Right atrium auricular region (tissue), 2 donors: ENCODE measurements around the gene APOBEC3A. TPM values are rescaled to one million over a fixed set of nuclear protein-coding genes. Genes with fewer than 3 reads are reported as not detected.

Experiments
- DNase-seq: peaks from one replicate; pipeline ENCODE4 v3.0.0-alpha.2; 2019; ENCODE audit warnings: low spot score
- H3K27ac ChIP-seq, 2 donors: fragments of 200-600 bp; sonication (generic); 1 replicate in 1 of 2; 2 replicates in 1 of 2; pipeline ENCODE4 v1.5.1; 2016 to 2019
- H3K27me3 ChIP-seq, 2 donors: fragments of 200-600 bp; sonication (generic); one replicate each; pipeline versions ENCODE4 v1.5.1 to v1.6.0; 2017 to 2019
- H3K36me3 ChIP-seq: fragments of 200-600 bp; sonication (generic); one replicate; pipeline ENCODE4 v1.5.1; 2016
- H3K4me1 ChIP-seq, 2 donors: fragments of 200-600 bp; sonication (generic); one replicate each; pipeline versions ENCODE4 v1.5.1 to v1.6.0; 2017 to 2019
- H3K4me3 ChIP-seq, 2 donors: fragments of 200-600 bp; sonication (generic); 1 replicate in 1 of 2; 2 replicates in 1 of 2; pipeline ENCODE4 v1.5.1; 2017 to 2019; ENCODE audit warnings: mild to moderate bottlenecking in 1 of 2, moderate library complexity in 1 of 2
- H3K9me3 ChIP-seq, 2 donors: fragments of 200-600 bp; sonication (generic); one replicate each; pipeline ENCODE4 v1.5.1; 2019
- total RNA-seq, 2 donors: library from RNA; depleted of rRNA; stranded (reverse); fragments of >200 nt; gene quantifications; one replicate each; pipeline ENCODE4 v1.1.0, GENCODE V29; 2016
- TF ChIP-seq, protein P1 (sequence below), 2 donors: fragments of 200-600 bp; sonication (generic); IDR thresholded peaks; one replicate each; pipeline ENCODE4 v1.5.1; 2019; ENCODE audit warnings: antibody characterized with exemption in 2 of 2

Gene APOBEC3A
- total RNA-seq, 2 donors from 2014 or later, result 1.1 TPM; not detected in 1

GRCh38 chr22:39010946-39011345 lies 53.5 kb downstream of the APOBEC3A start:
- Histone ChIP-seq H3K27ac (no peak overlapping the region), H3K4me1 (peaks cover 0 to 17% of the 10 kb centered on the region in 2 donors), H3K9me3 (no peaks in the 10 kb centered on the region), H3K36me3 (no peaks in the 10 kb centered on the region), H3K4me3 (no peak overlapping the region), H3K27me3 (no peaks in the 10 kb centered on the region)
- no peak for DNase-seq
- TF ChIP-seq, protein P1, sequence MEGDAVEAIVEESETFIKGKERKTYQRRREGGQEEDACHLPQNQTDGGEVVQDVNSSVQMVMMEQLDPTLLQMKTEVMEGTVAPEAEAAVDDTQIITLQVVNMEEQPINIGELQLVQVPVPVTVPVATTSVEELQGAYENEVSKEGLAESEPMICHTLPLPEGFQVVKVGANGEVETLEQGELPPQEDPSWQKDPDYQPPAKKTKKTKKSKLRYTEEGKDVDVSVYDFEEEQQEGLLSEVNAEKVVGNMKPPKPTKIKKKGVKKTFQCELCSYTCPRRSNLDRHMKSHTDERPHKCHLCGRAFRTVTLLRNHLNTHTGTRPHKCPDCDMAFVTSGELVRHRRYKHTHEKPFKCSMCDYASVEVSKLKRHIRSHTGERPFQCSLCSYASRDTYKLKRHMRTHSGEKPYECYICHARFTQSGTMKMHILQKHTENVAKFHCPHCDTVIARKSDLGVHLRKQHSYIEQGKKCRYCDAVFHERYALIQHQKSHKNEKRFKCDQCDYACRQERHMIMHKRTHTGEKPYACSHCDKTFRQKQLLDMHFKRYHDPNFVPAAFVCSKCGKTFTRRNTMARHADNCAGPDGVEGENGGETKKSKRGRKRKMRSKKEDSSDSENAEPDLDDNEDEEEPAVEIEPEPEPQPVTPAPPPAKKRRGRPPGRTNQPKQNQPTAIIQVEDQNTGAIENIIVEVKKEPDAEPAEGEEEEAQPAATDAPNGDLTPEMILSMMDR (IDR thresholded peaks at IDR 0.05), result no peak

Other genes starting within 250 kb of the APOBEC3A start
- 100 to 1,000 TPM; 155 to 252 TPM for gene SUN2, start 201.6 kb upstream of the APOBEC3A start, total RNA-seq
- 10 to 100 TPM; 12.3 TPM for gene DNAL4, start 163.5 kb upstream of the APOBEC3A start, total RNA-seq
- 10 to 100 TPM; 18.0 to 24.6 TPM for gene NPTXR, start 113.6 kb upstream of the APOBEC3A start, total RNA-seq
- 10 to 100 TPM; 28.0 to 57.0 TPM for gene CBX6, start 85.4 kb upstream of the APOBEC3A start, total RNA-seq
- gene APOBEC3B, start 24.7 kb downstream of the APOBEC3A start, total RNA-seq, result under 1 TPM in 1 of 2 donors, not detected in 1; 0.90 TPM
- gene APOBEC3C, start 56.6 kb downstream of the APOBEC3A start, total RNA-seq, result 10 to 100 TPM in 1 of 2 donors, 1 to 10 TPM in 1; 9.1 to 12.5 TPM
- 1 to 10 TPM in 1 of 2 donors, not detected in 1; 1.4 TPM for gene APOBEC3D, start 63.5 kb downstream of the APOBEC3A start, total RNA-seq
- gene APOBEC3F, start 83.3 kb downstream of the APOBEC3A start, total RNA-seq, result 1 to 10 TPM; 3.4 to 6.3 TPM
- 1 to 10 TPM; 2.5 to 3.2 TPM for gene APOBEC3G, start 119.7 kb downstream of the APOBEC3A start, total RNA-seq
- gene APOBEC3H, start 139.6 kb downstream of the APOBEC3A start, total RNA-seq, result 1 to 10 TPM in 1 of 2 donors, not detected in 1; 1.3 TPM
- 100 to 1,000 TPM in 1 of 2 donors, 10 to 100 TPM in 1; 62.0 to 111 TPM for gene CBX7, start 195.1 kb downstream of the APOBEC3A start, total RNA-seq